CD4-positive, alpha-beta T cell (primary cell): Measurements from ENCODE around the gene MON1B. TPM values are rescaled to one million over a fixed set of nuclear protein-coding genes. Genes with fewer than 3 reads are reported as not detected.

Experiments used
- ATAC-seq: fragments of 200-7000 bp; cut with Tn5 transposase; one replicate; pipeline ENCODE4 v1.10.0; 2022; ENCODE audit warnings: mild to moderate bottlenecking; ENCODE audit not compliant: poor library complexity
- CTCF ChIA-PET: fragments of 350-600 bp; sonication (Branson Sonifier 250); formaldehyde crosslinking; loops from one replicate; lab custom pipeline; 2021; ENCODE audit warnings: antibody characterized with exemption, inconsistent platforms; lab: Charles Lee
- POLR2A ChIA-PET: fragments of 350-600 bp; sonication (Branson Sonifier 250); formaldehyde crosslinking; loops from one replicate; lab custom pipeline; 2021; ENCODE audit warnings: antibody characterized with exemption, inconsistent platforms; lab: Charles Lee
- DNase-seq, 14 experiments: peaks; one replicate each; pipeline ENCODE4 v3.0.0-alpha.2; 2013 to 2020; ENCODE audit warnings: mixed read lengths in 2 of 14
- H3K27ac ChIP-seq, 2 donors: one replicate each; pipeline versions ENCODE4 v1.5.1 to v1.7.0; 2013; ENCODE audit warnings: low read length in 2 of 2, low read depth in 1 of 2, mild to moderate bottlenecking in 1 of 2
- H3K27me3 ChIP-seq, 2 experiments: 1 replicate in 1 of 2; 2 replicates in 1 of 2; pipeline versions ENCODE4 v1.6.1 to v1.7.0; 2013; ENCODE audit warnings: low read length in 2 of 2, control low read depth in 1 of 2, mild to moderate bottlenecking in 1 of 2, moderate library complexity in 1 of 2; ENCODE audit not compliant: insufficient read depth in 2 of 2, control insufficient read depth in 1 of 2
- H3K36me3 ChIP-seq: one replicate; pipeline ENCODE4 v1.6.1; 2013; ENCODE audit warnings: low read length, control low read depth; ENCODE audit not compliant: insufficient read depth
- H3K4me1 ChIP-seq: one replicate; pipeline ENCODE4 v1.6.1; 2013; ENCODE audit warnings: low read length, control low read depth; ENCODE audit not compliant: insufficient read depth
- H3K4me3 ChIP-seq: one replicate; pipeline ENCODE4 v1.5.1; 2013; ENCODE audit warnings: mild to moderate bottlenecking, low read length, moderate library complexity
- H3K9me3 ChIP-seq, 2 experiments: 1 replicate in 1 of 2; 2 replicates in 1 of 2; pipeline versions ENCODE4 v1.6.1 to v1.7.0; 2013; ENCODE audit warnings: low read length in 2 of 2, mild to moderate bottlenecking in 2 of 2, control low read depth in 1 of 2, moderate library complexity in 1 of 2; ENCODE audit not compliant: control insufficient read depth in 1 of 2, insufficient read depth in 1 of 2
- H3K27ac Mint-ChIP-seq: one replicate; pipeline ENCODE4 v1.8.0; 2020; ENCODE audit warnings: mixed read lengths
- H3K27me3 Mint-ChIP-seq: one replicate; pipeline ENCODE4 v1.8.0; 2021; ENCODE audit warnings: mixed read lengths
- H3K36me3 Mint-ChIP-seq: one replicate; pipeline ENCODE4 v1.8.0; 2021; ENCODE audit warnings: low read depth, mixed read lengths
- H3K4me1 Mint-ChIP-seq: one replicate; pipeline ENCODE4 v1.8.0; 2021; ENCODE audit warnings: low read depth, mixed read lengths
- H3K4me3 Mint-ChIP-seq: one replicate; pipeline ENCODE4 v1.8.0; 2020; ENCODE audit warnings: mild to moderate bottlenecking, mixed read lengths
- H3K9me3 Mint-ChIP-seq: one replicate; pipeline ENCODE4 v1.8.0; 2020; ENCODE audit warnings: mixed read lengths
- intact Hi-C, 2 experiments: fragments of 100-400 bp; cut with DNase I in 1 of 2; cut with micrococcal nuclease in 1 of 2; formaldehyde crosslinking; loops; one replicate each; pipeline versions ENCODE4 v1.15.1 to v1.9.0; 2023 to 2025; cut with DNase I, micrococcal nuclease
- total RNA-seq, 174 experiments: library from RNA in 2 of 174; stranded (reverse) in 2 of 174; gene quantifications; one replicate each; pipeline ENCODE4 v1.2.3 and lab custom pipeline; 2021 to 2026
- TF ChIP-seq, protein P1 (sequence below): fragments of 200-600 bp; IDR thresholded peaks from one replicate; pipeline ENCODE4 v1.8.0; 2022; ENCODE audit warnings: antibody characterized with exemption, mild to moderate bottlenecking

The MON1B gene
- total RNA-seq, 2 experiments from 2014 or later: 52.3 to 52.6 TPM

DNA sequence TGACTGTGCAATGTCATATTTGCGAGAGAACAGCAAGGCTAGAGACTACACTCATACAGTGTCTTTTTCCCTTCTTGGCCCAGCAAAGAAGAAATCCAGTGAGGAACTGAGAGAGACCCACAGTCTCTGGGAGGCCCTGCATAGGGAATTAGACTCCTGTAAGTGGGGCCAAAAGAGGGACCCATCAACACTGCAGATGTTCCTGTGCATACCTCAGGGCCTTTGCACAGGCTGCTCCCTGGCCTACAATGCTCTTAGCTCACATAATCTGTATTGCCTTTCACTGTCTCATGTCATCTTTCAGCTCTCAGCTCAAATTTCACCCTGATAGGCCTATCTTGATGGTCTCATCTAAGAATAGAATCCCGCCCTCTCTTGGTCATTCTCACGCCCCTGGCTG, 17.4 kb downstream of the MON1B start:
- H3K4me3 ChIP-seq: no peak overlapping the region
- Mint-ChIP-seq H3K9me3 (no peaks in the 10 kb centered on the region), H3K4me1 (peaks cover 12% of the 10 kb centered on the region), H3K36me3 (peaks cover 4% of the 10 kb centered on the region), H3K27me3 (no peaks in the 10 kb centered on the region), H3K27ac (no peak overlapping the region), H3K4me3 (no peak overlapping the region)
- ChIA-PET CTCF (no interaction called here), POLR2A (no interaction called here)
- no peak overlapping the region for H3K27ac ChIP-seq
- H3K4me1 ChIP-seq: peaks cover 16% of the 10 kb centered on the region
- TF ChIP-seq, protein P1, sequence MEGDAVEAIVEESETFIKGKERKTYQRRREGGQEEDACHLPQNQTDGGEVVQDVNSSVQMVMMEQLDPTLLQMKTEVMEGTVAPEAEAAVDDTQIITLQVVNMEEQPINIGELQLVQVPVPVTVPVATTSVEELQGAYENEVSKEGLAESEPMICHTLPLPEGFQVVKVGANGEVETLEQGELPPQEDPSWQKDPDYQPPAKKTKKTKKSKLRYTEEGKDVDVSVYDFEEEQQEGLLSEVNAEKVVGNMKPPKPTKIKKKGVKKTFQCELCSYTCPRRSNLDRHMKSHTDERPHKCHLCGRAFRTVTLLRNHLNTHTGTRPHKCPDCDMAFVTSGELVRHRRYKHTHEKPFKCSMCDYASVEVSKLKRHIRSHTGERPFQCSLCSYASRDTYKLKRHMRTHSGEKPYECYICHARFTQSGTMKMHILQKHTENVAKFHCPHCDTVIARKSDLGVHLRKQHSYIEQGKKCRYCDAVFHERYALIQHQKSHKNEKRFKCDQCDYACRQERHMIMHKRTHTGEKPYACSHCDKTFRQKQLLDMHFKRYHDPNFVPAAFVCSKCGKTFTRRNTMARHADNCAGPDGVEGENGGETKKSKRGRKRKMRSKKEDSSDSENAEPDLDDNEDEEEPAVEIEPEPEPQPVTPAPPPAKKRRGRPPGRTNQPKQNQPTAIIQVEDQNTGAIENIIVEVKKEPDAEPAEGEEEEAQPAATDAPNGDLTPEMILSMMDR: no peak
- no peaks in the 10 kb centered on the region for H3K9me3 ChIP-seq
- DNase-seq: no peak
- H3K27me3 ChIP-seq: no peaks in the 10 kb centered on the region
- ATAC-seq: no peak
- intact Hi-C loops: no loop called here
- no peaks in the 10 kb centered on the region for H3K36me3 ChIP-seq

GRCh38 chr16:77211880-77212740, 21.1 kb downstream of the MON1B start:
- peak; percentile 48 to 90 (median 72) for DNase-seq
- intact Hi-C loops: loop anchor here (1.0 to 10.0 kb wide), 4 partner anchors 19 to 883 kb away; partner anchors contain the start of genes WWOX (in 2 of the 2), MON1B (in 1 of the 2) and NUDT7 (in 1 of the 2)
- TF ChIP-seq, protein P1: no peak
- ATAC-seq: peak; percentile 86
- peak overlapping the region; percentile 85 for H3K4me3 ChIP-seq
- peaks cover 17% of the 10 kb centered on the region for H3K4me1 ChIP-seq
- H3K4me3 Mint-ChIP-seq: peak overlapping the region; percentile 96
- ChIA-PET POLR2A (interaction anchor here (0.8 to 2.9 kb wide), 3 partner anchors 18 to 1564 kb away, joined by 3 to 31 read pairs (median 8); partner anchors contain the start of genes KARS1, MON1B and TERF2IP), CTCF (interaction anchor here (1.0 kb wide), 1 partner anchor 21 kb away, joined by 5 read pairs; the partner anchor contains the start of gene MON1B)
- peak overlapping the region; percentile 58 to 74 for H3K27ac ChIP-seq
- peak overlapping the region; percentile 72 for H3K27ac Mint-ChIP-seq
- H3K4me1 Mint-ChIP-seq: peaks cover 16% of the 10 kb centered on the region
- H3K36me3 ChIP-seq: no peaks in the 10 kb centered on the region
- H3K36me3 Mint-ChIP-seq: peaks cover 4% of the 10 kb centered on the region
- H3K27me3 ChIP-seq: no peaks in the 10 kb centered on the region
- no peaks in the 10 kb centered on the region for H3K9me3 ChIP-seq
- no peaks in the 10 kb centered on the region for H3K27me3 Mint-ChIP-seq
- no peaks in the 10 kb centered on the region for H3K9me3 Mint-ChIP-seq

GRCh38 chr16:77212741-77213541, 22.0 kb downstream of the MON1B start:
- Histone ChIP-seq H3K4me1 (peaks cover 17% of the 10 kb centered on the region), H3K36me3 (no peaks in the 10 kb centered on the region), H3K27ac (peak overlapping the region; percentile 58 to 74), H3K4me3 (peak overlapping the region; percentile 85), H3K9me3 (no peaks in the 10 kb centered on the region), H3K27me3 (no peaks in the 10 kb centered on the region)
- intact Hi-C loops: loop anchor here (2.0 to 10.0 kb wide), 3 partner anchors 22 to 882 kb away; partner anchors contain the start of genes WWOX (in 2 of the 2), MON1B (in 1 of the 2) and NUDT7 (in 1 of the 2)
- H3K27ac Mint-ChIP-seq: peak overlapping the region; percentile 72
- POLR2A ChIA-PET: interaction anchor here (1.7 to 2.9 kb wide), 2 partner anchors 22 to 1564 kb away, joined by 8 to 31 read pairs; partner anchors contain the start of genes KARS1, MON1B and TERF2IP
- no peaks in the 10 kb centered on the region for H3K27me3 Mint-ChIP-seq
- H3K4me3 Mint-ChIP-seq: peak overlapping the region; percentile 96
- CTCF ChIA-PET: interaction anchor here (1.0 kb wide), 1 partner anchor 22 kb away, joined by 5 read pairs; the partner anchor contains the start of gene MON1B
- peaks cover 4% of the 10 kb centered on the region for H3K36me3 Mint-ChIP-seq
- DNase-seq: peak; percentile 42 to 83 (median 68)
- no peaks in the 10 kb centered on the region for H3K9me3 Mint-ChIP-seq
- ATAC-seq: peak; percentile 68
- TF ChIP-seq, protein P1: no peak
- peaks cover 16% of the 10 kb centered on the region for H3K4me1 Mint-ChIP-seq
